SK-N-SH (cell line): ENCODE measurements around the gene RNF227. TPM values are rescaled to one million over a fixed set of nuclear protein-coding genes. Genes with fewer than 3 reads are reported as not detected.
"Not testable (repeated sequence)": the region's sequence is repeated elsewhere in the genome, so short reads cannot be mapped to it uniquely, and the experiment has no call there.

Source experiments
- CTCF ChIA-PET: fragments of 300-600, 350-600 bp; formaldehyde crosslinking; extraction: SDS; loops from one replicate; lab custom pipeline; 2021; lab: Yijun Ruan, JAX
- POLR2A ChIA-PET: fragments of 350-600 bp; sonication (Branson Sonifier 250); formaldehyde crosslinking; extraction: SDS; loops from one replicate; lab custom pipeline; 2020; ENCODE audit warnings: antibody characterized with exemption, inconsistent platforms; lab: Yijun Ruan, JAX
- DNase-seq: peaks from one replicate; pipeline ENCODE4 v3.0.0; 2012
- H2AFZ ChIP-seq: fragments of 200-600 bp; sonication (generic); 2 replicates; pipeline ENCODE4 v1.8.1; 2016; ENCODE audit warnings: antibody characterized with exemption, mild to moderate bottlenecking, low read depth
- H3F3A ChIP-seq: fragments of 200-600 bp; sonication (generic); replicated peaks from 2 replicates; pipeline ENCODE3; 2016; ENCODE audit warnings: antibody characterized with exemption, mild to moderate bottlenecking; ENCODE audit not compliant: insufficient read depth
- H3K27ac ChIP-seq, 2 experiments: fragments of 200-500 bp in 1 of 2; fragments of 200-600 bp in 1 of 2; sonication (Bioruptor generic) in 1 of 2; sonication (generic), shearing (Covaris generic) in 1 of 2; 2 replicates each; pipeline versions ENCODE4 v1.5.1 to v1.6.1; 2014 to 2016; ENCODE audit warnings: low read depth in 2 of 2, inconsistent platforms in 1 of 2, low read length in 1 of 2, mild to moderate bottlenecking in 1 of 2, mixed read lengths in 1 of 2
- H3K27me3 ChIP-seq: fragments of 200-600 bp; sonication (generic), shearing (Covaris generic); 2 replicates; pipeline ENCODE4 v1.6.1; 2016; ENCODE audit warnings: mixed run types; ENCODE audit not compliant: insufficient read depth
- H3K36me3 ChIP-seq, 2 experiments: fragments of 200-500 bp in 1 of 2; fragments of 200-600 bp in 1 of 2; sonication (Bioruptor generic) in 1 of 2; sonication (generic) in 1 of 2; replicated peaks in 1 of 2; 2 replicates each; pipeline versions ENCODE3 to v1.5.1; 2014 to 2016; ENCODE audit warnings: low read length in 1 of 2, mild to moderate bottlenecking in 1 of 2; ENCODE audit not compliant: insufficient read depth in 2 of 2, control insufficient read depth in 1 of 2
- H3K4me1 ChIP-seq, 2 experiments: fragments of 200-500 bp in 1 of 2; fragments of 200-600 bp in 1 of 2; sonication (Bioruptor generic) in 1 of 2; sonication (generic), shearing (Covaris generic) in 1 of 2; 2 replicates each; pipeline versions ENCODE4 v1.5.1 to v1.6.1; 2014 to 2016; ENCODE audit warnings: low read depth in 1 of 2, low read length in 1 of 2, mixed run types in 1 of 2; ENCODE audit not compliant: insufficient read depth in 2 of 2, control insufficient read depth in 1 of 2
- H3K4me2 ChIP-seq: fragments of 200-600 bp; sonication (generic), shearing (Covaris generic); 2 replicates; pipeline ENCODE4 v1.6.1; 2017; ENCODE audit warnings: mixed run types
- H3K4me3 ChIP-seq, 2 experiments: fragments of 200-500 bp in 1 of 2; fragments of 200-600 bp in 1 of 2; sonication (Bioruptor generic) in 1 of 2; sonication (generic), shearing (Covaris generic) in 1 of 2; 2 replicates each; pipeline versions ENCODE4 v1.5.1 to v1.8.1; 2014 to 2016; ENCODE audit warnings: low read depth in 2 of 2, inconsistent platforms in 1 of 2, low read length in 1 of 2, mild to moderate bottlenecking in 1 of 2, mixed read lengths in 1 of 2, moderate library complexity in 1 of 2
- H3K79me2 ChIP-seq: fragments of 200-600 bp; sonication (generic); 2 replicates; pipeline ENCODE4 v1.8.1; 2017; ENCODE audit warnings: mild to moderate bottlenecking; ENCODE audit not compliant: insufficient read depth
- H3K9ac ChIP-seq: fragments of 200-600 bp; sonication (generic); 2 replicates; pipeline ENCODE4 v1.6.1; 2017; ENCODE audit warnings: mixed run types
- H3K9me2 ChIP-seq: fragments of 200-600 bp; sonication (generic); 2 replicates; pipeline ENCODE4 v1.6.1; 2017; ENCODE audit warnings: mixed run types
- H3K9me3 ChIP-seq: fragments of 200-600 bp; sonication (generic); 2 replicates; pipeline ENCODE4 v1.6.1; 2017; ENCODE audit warnings: mixed run types, mild to moderate bottlenecking, moderate library complexity
- H4K20me1 ChIP-seq: fragments of 200-600 bp; sonication (generic); 2 replicates; pipeline ENCODE4 v1.6.1; 2017; ENCODE audit warnings: mild to moderate bottlenecking, mixed run types; ENCODE audit not compliant: insufficient read depth
- ELF1 ChIP-seq: IDR thresholded peaks from 2 replicates; pipeline ENCODE4 v1.4.0; 2012
- EP300 ChIP-seq, 2 experiments: IDR thresholded peaks; 2 replicates each; pipeline versions ENCODE4 v1.4.0 to v1.6.1; 2012; ENCODE audit warnings: borderline replicate concordance in 1 of 2, low read depth in 1 of 2, low read length in 1 of 2
- FOXM1 ChIP-seq: IDR thresholded peaks from 2 replicates; pipeline ENCODE4 v1.4.0; 2012; ENCODE audit warnings: low read depth, mild to moderate bottlenecking
- GATA2 ChIP-seq: sonication (generic); formaldehyde crosslinking; IDR thresholded peaks from 2 replicates; pipeline ENCODE4 v1.5.0; 2020; ENCODE audit warnings: mild to moderate bottlenecking, missing genetic modification reagents
- JUND ChIP-seq: IDR thresholded peaks from 2 replicates; pipeline ENCODE4 v1.4.0; 2012
- MAX ChIP-seq: IDR thresholded peaks from 2 replicates; pipeline ENCODE4 v1.4.0; 2012; ENCODE audit warnings: low read depth
- MEF2A ChIP-seq: IDR thresholded peaks from 2 replicates; pipeline ENCODE4 v1.4.0; 2012; ENCODE audit warnings: low read depth, borderline replicate concordance
- MXI1 ChIP-seq: IDR thresholded peaks from 2 replicates; pipeline ENCODE4 v1.6.1; 2012; ENCODE audit warnings: mild to moderate bottlenecking, low read depth, low read length, improper control_type of control experiment
- RAD21 ChIP-seq: IDR thresholded peaks from 2 replicates; pipeline ENCODE4 v1.6.1; 2012; ENCODE audit warnings: mild to moderate bottlenecking, low read length
- RCOR1 ChIP-seq: fragments of 150-350 bp; IDR thresholded peaks from 2 replicates; pipeline ENCODE4 v1.6.1; 2017; ENCODE audit warnings: antibody characterized with exemption, low read length
- REST ChIP-seq: IDR thresholded peaks from 2 replicates; pipeline ENCODE4 v1.6.1; 2012; ENCODE audit warnings: mild to moderate bottlenecking, low read depth, low read length, moderate library complexity
- SIN3A ChIP-seq: IDR thresholded peaks from 2 replicates; pipeline ENCODE4 v1.6.1; 2012; ENCODE audit warnings: low read depth, mild to moderate bottlenecking, low read length, moderate library complexity, borderline replicate concordance
- TCF12 ChIP-seq: IDR thresholded peaks from 2 replicates; pipeline ENCODE4 v1.4.0; 2012
- TEAD4 ChIP-seq: IDR thresholded peaks from 2 replicates; pipeline ENCODE4 v1.4.0; 2012; ENCODE audit warnings: mild to moderate bottlenecking, borderline replicate concordance; ENCODE audit not compliant: insufficient read depth
- USF2 ChIP-seq: fragments of 150-350 bp; IDR thresholded peaks from 2 replicates; pipeline ENCODE4 v1.6.1; 2017; ENCODE audit warnings: antibody characterized with exemption, low read length, low read depth, borderline replicate concordance
- WGBS: methylation state at CpG from one replicate; pipeline ENCODE4 v1.1.6; 2017; ENCODE audit warnings: low lambda C conversion rate; 5-methylcytosine and 5-hydroxymethylcytosine counted together
- polyA plus RNA-seq, 3 experiments: library from polyadenylated mRNA; depleted of rRNA; stranded (reverse); fragments of >200 nt; gene quantifications; 2 replicates each; pipeline ENCODE4 v1.2.3, GENCODE V29; 2012

The RNF227 gene
- polyA plus RNA-seq, 1 of the 3 experiments (the other 2 are of a cell fraction), result 7.4 TPM

- Histone ChIP-seq H3K4me3 (no peak overlapping the region), H3K4me2 (no peak overlapping the region), H3F3A (peaks cover 3% of the 10 kb centered on the region), H3K9me2 (no peaks in the 10 kb centered on the region), H3K27ac (no peak overlapping the region), H3K4me1 (peaks cover 0 to 3% of the 10 kb centered on the region in 2 experiments; a peak in 2 of 4 replicates), H4K20me1 (no peaks in the 10 kb centered on the region), H3K27me3 (no peaks in the 10 kb centered on the region), H2AFZ (no peak overlapping the region), H3K9ac (no peak overlapping the region), H3K79me2 (no peaks in the 10 kb centered on the region; the same call in 1 of the 2 replicates), H3K36me3 (peaks cover 13 to 23% of the 10 kb centered on the region in 2 experiments)
- ChIA-PET POLR2A (no interaction called here), CTCF (interaction anchor here (1.0 to 9.9 kb wide), 14 partner anchors 9 to 208 kb away, joined by 3 to 143 read pairs (median 6); no protein-coding TSS in a partner anchor)
- no peak for DNase-seq
- WGBS, result 91% methylated on average over 5 of the region's 5 CpGs
- TF ChIP-seq RAD21 (no peak), TCF12 (no peak), USF2 (no peak), MXI1 (no peak), MAX (no peak), RCOR1 (no peak), EP300 (IDR thresholded peaks at IDR 0.05; ENCODE audit: borderline replicate concordance in 1 of 2, low read depth in 1 of 2, low read length in 1 of 2) (no peak), SIN3A (no peak), REST (no peak), TEAD4 (no peak), JUND (no peak), MEF2A (no peak), FOXM1 (no peak), ELF1 (no peak), GATA2 (CRISPR knock-in tag) (no peak)
- TF ChIP-seq, all 33 proteins: peak for 0
- no peaks in the 10 kb centered on the region for H3K9me3 ChIP-seq
Observed at GRCh38 chr17:7864995-7865650, 51.0 kb downstream of the RNF227 start.

GRCh38 chr17:7864384-7864783 lies 51.7 kb downstream of the RNF227 start:
- not testable (repeated sequence) for H3K27ac ChIP-seq, DNase-seq, H3F3A ChIP-seq, H3K4me1 ChIP-seq, H3K9me3 ChIP-seq, H4K20me1 ChIP-seq, H3K79me2 ChIP-seq, H3K9me2 ChIP-seq, H3K9ac ChIP-seq, H3K4me3 ChIP-seq, H3K4me2 ChIP-seq, H2AFZ ChIP-seq, H3K27me3 ChIP-seq
- ChIA-PET POLR2A (interaction anchor here (0.6 to 0.7 kb wide), 2 partner anchors 48 to 215 kb away, joined by 3 to 4 read pairs; no protein-coding TSS in a partner anchor), CTCF (interaction anchor here (1.0 to 9.9 kb wide), 12 partner anchors 10 to 209 kb away, joined by 3 to 143 read pairs (median 8); no protein-coding TSS in a partner anchor)
- 84% methylated on average over 5 of the region's 5 CpGs for WGBS
- H3K36me3 ChIP-seq, result peaks cover 13 to 28% of the 10 kb centered on the region in 2 experiments
